ENCODE results near the gene MAPKAPK3.

Gene MAPKAPK3

DNA sequence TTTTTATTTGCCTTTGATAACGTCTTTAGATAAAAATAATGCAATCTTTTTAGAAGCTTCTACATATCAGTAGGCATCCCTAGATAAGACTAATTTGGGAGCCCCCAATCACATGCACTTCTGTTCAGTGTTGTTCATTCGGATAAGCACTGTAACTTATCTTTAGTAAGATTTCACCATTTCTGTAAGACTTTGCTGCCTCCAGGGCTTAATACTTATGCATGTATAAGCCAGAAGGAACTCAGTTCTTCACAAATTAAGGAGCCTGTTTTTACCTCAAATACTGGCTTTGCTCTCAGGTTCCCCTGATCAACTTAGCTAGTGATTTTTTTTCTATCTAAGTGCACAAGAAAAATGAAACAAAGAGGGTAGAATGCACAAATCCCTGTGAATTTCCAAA, 78.1 kb downstream of the MAPKAPK3 start:
- DNase-seq (ENCODE audit: low spot score), result no peak

DNA sequence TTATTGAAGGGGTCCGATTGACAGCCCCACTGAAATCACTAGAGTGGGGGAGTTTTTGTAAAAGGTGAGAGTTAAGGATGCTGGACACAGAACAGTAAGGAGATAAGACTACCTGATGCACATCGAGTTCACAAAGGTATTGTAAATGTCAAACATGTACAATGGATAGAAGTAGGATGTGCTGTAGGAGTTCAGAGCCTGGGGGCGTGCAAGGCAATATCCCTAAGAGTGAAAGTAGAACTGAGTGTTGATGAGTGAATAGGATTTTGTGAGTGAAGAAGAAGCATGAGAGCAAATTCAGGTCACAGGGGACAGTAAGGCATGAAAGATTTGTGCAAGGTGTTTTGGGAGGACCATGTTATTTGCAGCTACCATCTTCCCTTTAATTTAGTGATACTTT, 79.3 kb downstream of the MAPKAPK3 start:
- DNase-seq (ENCODE audit: low spot score), result no peak

DNA sequence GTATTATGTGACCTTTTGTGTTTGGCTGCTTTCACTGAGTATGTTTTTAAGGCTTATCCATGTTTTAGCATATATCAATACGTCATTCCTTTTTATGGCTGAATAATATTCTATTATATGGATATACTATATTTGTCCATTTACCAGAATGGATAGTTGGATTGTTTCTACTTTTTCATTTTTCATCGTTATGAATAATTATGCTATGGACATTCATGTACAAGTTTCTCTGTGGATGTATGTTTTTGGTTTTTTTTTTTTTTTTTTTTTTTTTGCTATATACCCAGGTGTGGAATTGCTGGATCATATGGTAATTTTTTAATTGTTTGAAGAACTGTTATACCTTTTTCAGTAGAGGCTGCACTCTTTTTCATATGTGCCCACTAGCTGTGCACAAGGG, 81.3 kb downstream of the MAPKAPK3 start:
- no peak for DNase-seq (ENCODE audit: low spot score)

All from NAMALWA (cell line).